ENCODE data around the gene KRTAP21-2.

KRTAP21-2 gene

DNA sequence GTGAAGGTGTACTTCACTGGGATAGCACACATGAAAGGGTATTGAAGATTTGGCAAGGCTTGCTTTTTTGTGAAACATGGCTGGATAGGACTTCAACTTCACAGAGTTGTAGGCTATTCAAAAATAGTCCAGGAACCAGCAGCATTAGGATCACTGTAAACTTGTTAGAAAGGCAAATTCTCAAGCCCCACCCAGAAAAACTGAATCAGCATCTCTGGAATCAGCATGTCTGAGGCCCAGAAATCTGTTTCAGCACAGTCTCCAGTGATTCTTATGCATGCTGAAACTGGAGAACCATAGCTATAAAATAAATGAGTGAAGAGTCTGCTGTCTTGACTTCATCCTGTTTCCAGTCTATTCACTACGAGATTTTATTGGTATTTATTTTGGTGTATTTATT lies 20.3 kb downstream of the KRTAP21-2 start:
- TF ChIP-seq EGR1 (IDR thresholded peaks at IDR 0.05): no peak
- TF ChIP-seq TAF1 (IDR thresholded peaks at IDR 0.05; ENCODE audit: low read depth): no peak
- TF ChIP-seq CREB1 (IDR thresholded peaks at IDR 0.05; ENCODE audit: low read depth): no peak
- TF ChIP-seq MAX (IDR thresholded peaks at IDR 0.05): no peak
- no peak for TF ChIP-seq CEBPB (IDR thresholded peaks at IDR 0.05)
- TF ChIP-seq YY1 (IDR thresholded peaks at IDR 0.05; ENCODE audit: low read depth): no peak
- no peak for TF ChIP-seq REST (IDR thresholded peaks at IDR 0.05; ENCODE audit: low read depth)

DNA sequence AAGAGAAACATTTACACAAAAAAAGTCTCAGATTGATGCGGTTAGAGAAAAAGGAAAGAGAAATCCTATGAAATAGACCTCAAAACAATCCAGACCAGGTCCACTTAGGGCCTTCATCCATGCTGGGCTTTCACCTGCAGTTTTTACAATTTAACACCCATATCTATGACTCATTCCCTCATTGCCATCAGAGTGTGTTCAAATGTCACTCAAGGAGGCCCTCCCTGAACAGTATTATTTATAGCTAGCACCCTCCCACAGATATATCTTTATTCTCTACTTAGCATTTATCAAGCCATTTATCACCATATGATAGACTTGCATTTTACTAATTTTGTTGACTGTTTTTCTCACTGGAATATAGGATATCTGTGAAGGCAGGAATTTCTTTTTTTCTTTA lies 27.7 kb downstream of the KRTAP21-2 start:
- TF ChIP-seq TEAD4 (IDR thresholded peaks at IDR 0.05): no peak

DNA sequence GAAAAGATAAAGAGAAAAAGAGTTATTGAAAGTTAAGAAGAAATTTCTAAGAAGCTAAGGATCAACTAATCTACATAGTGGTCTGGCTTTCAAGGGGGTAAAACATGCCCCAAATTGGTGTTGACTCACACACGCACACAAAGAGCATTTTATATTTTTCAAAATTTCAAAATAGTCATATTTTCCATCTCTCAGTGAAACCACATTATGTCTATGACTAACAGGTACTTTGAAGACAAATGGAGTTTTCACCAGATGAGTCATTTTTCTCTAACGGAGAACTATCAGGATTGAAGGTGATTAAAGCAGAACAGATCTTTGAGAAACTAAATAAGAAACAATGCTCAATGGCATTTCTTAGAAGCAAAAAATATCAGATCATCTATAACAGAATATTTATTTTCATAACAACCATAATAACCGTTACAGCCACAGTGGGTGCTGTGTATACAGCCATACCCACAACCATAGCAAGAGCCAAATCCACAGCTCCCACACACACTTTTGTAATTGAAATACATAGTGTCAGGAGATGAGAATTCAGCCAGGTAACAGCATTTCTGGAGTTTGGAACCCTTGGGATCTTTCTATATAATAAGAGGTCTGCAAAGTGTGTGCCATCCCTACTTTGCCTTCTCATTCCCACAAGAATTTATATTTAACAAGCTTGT lies 28.7 kb downstream of the KRTAP21-2 start, which contains the start of gene KRTAP21-3:
TSS of gene KRTAP21-3 (minus strand) at position 539 of the 671 bp plus-strand sequence. CDS start at position 521, 18 bp downstream.
- TF ChIP-seq CEBPB (IDR thresholded peaks at IDR 0.05) (no peak), CREB1 (IDR thresholded peaks at IDR 0.05; ENCODE audit: low read depth) (no peak), RAD21 (IDR thresholded peaks at IDR 0.05; ENCODE audit: low read depth) (no peak), TAF1 (IDR thresholded peaks at IDR 0.05; ENCODE audit: low read depth) (no peak), MAX (IDR thresholded peaks at IDR 0.05) (no peak), EGR1 (IDR thresholded peaks at IDR 0.05) (no peak), REST (IDR thresholded peaks at IDR 0.05; ENCODE audit: low read depth) (no peak), FOXM1 (IDR thresholded peaks at IDR 0.05; ENCODE audit: borderline replicate concordance, low read depth) (no peak), EP300 (IDR thresholded peaks at IDR 0.05; ENCODE audit: borderline replicate concordance) (no peak), ZBTB7A (IDR thresholded peaks at IDR 0.05; ENCODE audit: low read depth) (no peak), TEAD4 (IDR thresholded peaks at IDR 0.05) (no peak), NFIC (IDR thresholded peaks at IDR 0.05) (no peak), TCF12 (IDR thresholded peaks at IDR 0.05; ENCODE audit: low read depth) (no peak), YY1 (IDR thresholded peaks at IDR 0.05; ENCODE audit: low read depth) (no peak)
- TF ChIP-seq, protein P1, sequence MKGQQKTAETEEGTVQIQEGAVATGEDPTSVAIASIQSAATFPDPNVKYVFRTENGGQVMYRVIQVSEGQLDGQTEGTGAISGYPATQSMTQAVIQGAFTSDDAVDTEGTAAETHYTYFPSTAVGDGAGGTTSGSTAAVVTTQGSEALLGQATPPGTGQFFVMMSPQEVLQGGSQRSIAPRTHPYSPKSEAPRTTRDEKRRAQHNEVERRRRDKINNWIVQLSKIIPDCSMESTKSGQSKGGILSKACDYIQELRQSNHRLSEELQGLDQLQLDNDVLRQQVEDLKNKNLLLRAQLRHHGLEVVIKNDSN (IDR thresholded peaks at IDR 0.05): no peak

DNA sequence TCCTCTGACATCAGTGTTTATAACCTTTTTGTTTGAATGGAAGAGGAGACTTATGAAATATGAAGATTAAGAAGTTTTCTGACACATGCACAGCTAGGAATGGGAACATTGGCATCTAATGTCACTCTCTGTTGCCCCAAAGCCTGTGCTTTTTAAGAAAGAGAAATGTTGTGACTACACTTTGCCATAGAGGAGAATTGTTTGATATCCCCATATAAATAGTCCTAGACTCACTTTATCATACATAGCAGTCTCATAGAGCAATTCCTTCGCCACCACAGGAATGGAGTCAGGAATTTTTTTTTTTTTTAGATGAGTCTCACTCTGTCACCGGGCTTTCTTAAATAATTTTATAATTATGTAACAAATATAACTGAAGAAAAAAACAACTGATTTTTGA lies 30.0 kb downstream of the KRTAP21-2 start:
- TF ChIP-seq REST (IDR thresholded peaks at IDR 0.05; ENCODE audit: low read depth) (no peak), FOXM1 (IDR thresholded peaks at IDR 0.05; ENCODE audit: borderline replicate concordance, low read depth) (no peak), MAX (IDR thresholded peaks at IDR 0.05) (no peak), CREB1 (IDR thresholded peaks at IDR 0.05; ENCODE audit: low read depth) (no peak), NFIC (IDR thresholded peaks at IDR 0.05) (no peak), TEAD4 (IDR thresholded peaks at IDR 0.05) (no peak), EGR1 (IDR thresholded peaks at IDR 0.05) (no peak), TAF1 (IDR thresholded peaks at IDR 0.05; ENCODE audit: low read depth) (no peak), ZBTB7A (IDR thresholded peaks at IDR 0.05; ENCODE audit: low read depth) (no peak), EP300 (IDR thresholded peaks at IDR 0.05; ENCODE audit: borderline replicate concordance) (no peak), YY1 (IDR thresholded peaks at IDR 0.05; ENCODE audit: low read depth) (no peak), TCF12 (IDR thresholded peaks at IDR 0.05; ENCODE audit: low read depth) (no peak), RAD21 (IDR thresholded peaks at IDR 0.05; ENCODE audit: low read depth) (no peak)
- TF ChIP-seq, protein P1 (IDR thresholded peaks at IDR 0.05): no peak

Data from Ishikawa (cell line).